HG03460 (cell line): Measurements from ENCODE around the gene KCNN4.
A peak's percentile ranks its signal among the peaks of the same experiment; 100 is the strongest.
"Not testable (repeated sequence)": the region's sequence is repeated elsewhere in the genome, so short reads cannot be mapped to it uniquely, and the experiment has no call there.

Source experiments
- ATAC-seq: cut with Tn5 transposase; IDR thresholded peaks from one replicate; pipeline ENCODE4 v1.9.1; 2021; ENCODE audit not compliant: unreplicated experiment

Gene KCNN4

GRCh38 chr19:43775299-43775890 lies 5.4 kb downstream of the KCNN4 start:
- no peak for ATAC-seq

DNA sequence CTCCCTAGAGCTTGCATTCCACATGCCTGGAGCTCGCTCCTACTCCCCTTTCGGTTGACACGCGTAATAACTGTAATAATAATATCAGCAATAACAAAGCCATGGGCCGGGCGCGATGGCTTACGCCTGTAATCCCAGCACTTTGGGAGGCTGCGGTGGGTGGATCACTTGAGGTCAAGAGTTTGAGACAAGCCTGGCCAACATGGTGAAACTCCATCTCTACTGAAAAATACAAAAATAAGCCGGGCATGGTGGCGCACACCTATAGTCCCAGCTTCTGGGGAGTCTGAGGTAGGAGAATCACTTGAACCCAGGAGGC lies 5.9 kb downstream of the KCNN4 start:
- not testable (repeated sequence) for ATAC-seq

GRCh38 chr19:43774103-43774939 lies 6.5 kb downstream of the KCNN4 start:
- no peak for ATAC-seq

- ATAC-seq: no peak
These were observed 7.1 kb downstream of the KCNN4 start for GRCh38 chr19:43773725-43774102.

- no peak for ATAC-seq
These were observed 11.5 kb downstream of the KCNN4 start for GRCh38 chr19:43769256-43769655.

DNA sequence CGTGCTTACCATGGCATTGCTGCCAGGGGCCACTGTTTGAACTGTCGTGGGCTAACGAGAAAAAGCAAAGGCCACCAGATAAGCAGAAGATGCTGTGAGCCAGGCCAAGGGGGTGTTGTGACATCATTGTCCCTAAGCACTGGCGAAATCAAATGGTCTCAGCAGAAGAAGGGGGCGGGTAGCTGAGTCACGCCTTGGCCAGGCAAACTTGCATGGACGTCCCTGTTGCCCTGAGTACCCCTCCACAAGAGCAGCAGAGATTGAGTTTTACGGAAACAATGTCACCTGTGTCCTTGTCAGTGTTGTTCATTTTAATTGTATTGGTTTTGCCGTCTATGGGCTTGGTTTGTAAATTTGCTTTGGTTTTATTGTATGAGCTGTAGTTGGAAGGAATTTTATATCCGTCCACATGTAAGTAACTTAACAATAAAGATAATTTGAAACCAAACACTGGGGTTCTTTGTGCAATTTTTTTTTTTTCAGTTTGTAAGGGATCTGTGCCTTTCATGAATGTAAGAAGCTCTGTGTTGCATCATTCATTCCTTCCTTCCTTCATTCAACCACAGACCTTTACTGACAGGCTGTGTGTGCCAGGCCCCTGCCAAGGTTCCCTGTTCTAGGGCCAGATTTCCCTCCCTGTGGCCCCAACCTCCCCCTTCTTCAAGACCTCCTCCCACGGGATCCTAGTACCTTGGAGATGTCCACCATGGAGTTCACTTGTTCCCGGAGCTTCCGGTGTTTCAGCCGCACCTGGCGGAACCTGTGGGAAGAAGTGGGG lies 12.3 kb downstream of the KCNN4 start:
- ATAC-seq: no peak

GRCh38 chr19:43767818-43768217 lies 13.0 kb downstream of the KCNN4 start:
- ATAC-seq: no peak

GRCh38 chr19:43767316-43767715 lies 13.5 kb downstream of the KCNN4 start:
- no peak for ATAC-seq

- ATAC-seq: no peak
These were observed 14.1 kb downstream of the KCNN4 start for GRCh38 chr19:43766755-43767043.

DNA sequence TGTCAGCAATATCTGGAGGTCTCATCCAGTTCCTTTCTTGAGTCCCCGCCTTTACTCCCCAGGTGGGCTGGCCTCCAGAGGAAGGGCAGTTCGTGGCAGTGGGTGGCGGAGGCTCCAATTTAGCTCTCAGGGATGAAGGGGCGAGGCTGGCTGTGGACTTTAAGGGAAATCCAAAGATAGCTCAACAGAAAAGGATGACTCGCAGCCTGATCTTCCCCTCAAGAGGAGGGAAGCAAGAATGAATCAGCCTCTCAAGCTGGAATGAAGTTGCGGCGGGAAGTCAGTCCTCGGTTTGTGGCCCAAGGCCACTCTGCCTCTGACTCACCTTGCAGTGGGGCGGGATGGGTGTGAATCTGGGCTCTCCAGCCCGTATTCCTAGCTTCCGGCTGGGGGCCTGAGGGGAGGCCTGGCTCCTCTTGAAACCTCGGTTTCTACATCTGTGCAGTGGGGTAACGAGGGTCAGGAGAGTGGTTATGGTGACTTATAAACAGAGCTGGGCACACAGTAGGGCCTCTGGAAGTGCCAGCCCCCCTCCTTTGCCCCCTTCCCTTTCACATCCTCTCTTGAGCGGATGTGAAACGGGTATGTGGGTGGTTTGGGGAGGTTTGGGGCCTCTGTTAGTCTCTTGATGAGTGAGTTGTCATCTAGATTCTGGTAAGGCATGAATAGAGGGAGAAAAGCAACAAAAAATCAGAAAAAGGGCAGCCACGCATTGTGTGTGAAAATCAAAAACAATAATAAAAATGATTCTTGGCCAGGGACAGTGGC lies 15.5 kb downstream of the KCNN4 start:
- peak; percentile 66 for ATAC-seq

GRCh38 chr19:43764684-43765083 lies 16.1 kb downstream of the KCNN4 start:
- not testable (repeated sequence) for ATAC-seq

- ATAC-seq: no peak
These were observed 17.3 kb downstream of the KCNN4 start for GRCh38 chr19:43763473-43763939.

- ATAC-seq: no peak
These were observed 18.0 kb downstream of the KCNN4 start for GRCh38 chr19:43762814-43763213.

- no peak for ATAC-seq
These were observed 19.8 kb downstream of the KCNN4 start for GRCh38 chr19:43760941-43761340.

DNA sequence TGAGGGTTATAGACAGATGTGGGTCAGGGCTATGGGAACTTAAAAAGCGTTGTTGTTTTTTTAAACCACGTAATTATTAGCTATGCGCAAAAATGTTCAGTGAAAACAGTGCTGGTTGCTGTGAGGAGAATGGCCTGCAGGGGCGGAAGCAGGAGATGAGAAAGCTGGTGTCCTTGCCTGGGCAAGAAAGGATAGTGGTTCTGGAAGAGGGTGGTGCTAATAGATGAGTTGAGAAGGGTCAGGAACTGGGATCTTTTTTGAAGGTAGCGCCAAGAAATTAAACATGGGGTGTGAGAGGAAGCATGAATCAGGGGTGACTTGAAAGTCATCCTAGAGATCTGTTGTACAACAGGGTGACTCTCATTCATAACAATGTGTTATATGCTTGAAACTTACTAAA lies 21.3 kb downstream of the KCNN4 start:
- no peak for ATAC-seq

GRCh38 chr19:43755256-43755801 lies 25.4 kb downstream of the KCNN4 start:
- ATAC-seq: no peak

DNA sequence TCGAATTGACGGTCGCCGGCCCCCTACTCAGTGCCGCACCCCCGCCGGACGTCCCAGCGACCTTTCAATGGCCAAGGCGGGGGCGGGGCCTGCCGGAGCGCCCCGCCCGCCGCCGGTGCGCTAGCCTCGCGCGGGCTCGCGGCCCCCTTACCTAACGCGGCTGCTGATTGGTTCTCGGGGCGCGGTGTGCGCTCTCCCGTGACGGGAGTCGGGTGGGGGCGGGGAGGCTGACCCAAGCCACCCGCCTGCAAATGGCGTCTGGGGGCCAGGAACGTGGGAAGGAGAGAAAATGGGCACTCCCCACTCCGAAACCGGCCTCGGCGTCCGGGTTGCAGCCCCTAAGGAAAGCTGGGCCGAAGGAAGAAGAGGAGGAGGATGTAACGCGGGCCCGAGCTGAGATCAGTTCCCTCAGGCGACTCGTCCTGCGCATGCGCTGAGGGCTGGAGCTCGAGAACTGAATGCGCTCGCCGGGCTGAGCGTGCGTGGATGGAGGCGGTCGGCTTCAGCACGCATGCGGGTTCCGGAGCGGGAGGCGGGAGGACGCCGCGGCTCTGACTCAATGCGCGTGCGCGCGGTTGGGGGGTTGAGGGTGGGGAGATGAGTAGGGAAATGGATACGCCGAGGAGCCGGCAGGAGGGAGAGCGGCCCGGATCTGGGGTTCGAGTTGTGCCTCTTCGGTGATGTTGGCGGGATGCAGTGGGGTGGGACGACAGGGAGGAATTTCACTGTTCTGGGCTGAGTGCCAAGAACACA lies 26.1 kb downstream of the KCNN4 start, which contains the start of gene SMG9:
SMG9 (minus strand) TSS at position 460 of the 753 bp plus-strand sequence. CDS start 4,221 bp downstream, outside the sequence.
- peak; percentile 61 for ATAC-seq

- no peak for ATAC-seq
These were observed 26.6 kb downstream of the KCNN4 start for GRCh38 chr19:43754253-43754502.

- ATAC-seq: no peak
These were observed 28.4 kb downstream of the KCNN4 start for GRCh38 chr19:43752287-43752875.
